H1 (cell line): ENCODE data around the gene BCAR3.

Experiments
- BRCA1 ChIP-seq: IDR thresholded peaks from 2 replicates; pipeline ENCODE4 v1.6.1; 2012; ENCODE audit warnings: low read depth, low read length, improper control_type of control experiment
- CTCF ChIP-seq, 3 experiments: IDR thresholded peaks; 1 replicate in 2 of 3; 2 replicates in 1 of 3; pipeline versions ENCODE4 v1.5.1 to v1.6.1; 2011; ENCODE audit warnings: low read length in 3 of 3, mild to moderate bottlenecking in 3 of 3, inconsistent platforms in 2 of 3, low read depth in 1 of 3, moderate library complexity in 1 of 3; ENCODE audit not compliant: insufficient read depth in 1 of 3; ENCODE audit errors: control extremely low read depth in 1 of 3
- EZH2 ChIP-seq: fragments of 200-600 bp; sonication (generic); IDR thresholded peaks from 2 replicates; pipeline ENCODE4 v1.7.1; 2012; ENCODE audit warnings: low read depth, mild to moderate bottlenecking, moderate library complexity, low read length, inconsistent platforms; ENCODE audit not compliant: severe bottlenecking
- JUN ChIP-seq: IDR thresholded peaks from 2 replicates; pipeline ENCODE4 v1.6.1; 2011; ENCODE audit warnings: low read depth, mild to moderate bottlenecking, improper control_type of control experiment, low read length
- KDM5A ChIP-seq: fragments of 200-600 bp; IDR thresholded peaks from 2 replicates; pipeline ENCODE4 v1.7.1; 2012; ENCODE audit warnings: mild to moderate bottlenecking, low read length, inconsistent platforms, mixed read lengths
- POLR2A ChIP-seq, 2 experiments: IDR thresholded peaks; 1 replicate in 1 of 2; 2 replicates in 1 of 2; pipeline ENCODE4 v1.6.1; 2011; ENCODE audit warnings: low read depth in 2 of 2, low read length in 2 of 2, mild to moderate bottlenecking in 2 of 2; ENCODE audit errors: control extremely low read depth in 1 of 2
- RAD21 ChIP-seq, 2 experiments: IDR thresholded peaks in 1 of 2; conservative IDR thresholded peaks in 1 of 2; 2 replicates each; pipeline ENCODE4 v1.6.1; 2011; ENCODE audit warnings: low read depth in 2 of 2, low read length in 2 of 2, improper control_type of control experiment in 1 of 2, inconsistent platforms in 1 of 2, mild to moderate bottlenecking in 1 of 2, moderate library complexity in 1 of 2
- RBBP5 ChIP-seq: IDR thresholded peaks from 2 replicates; pipeline ENCODE4 v1.7.1; 2012; ENCODE audit warnings: low read depth, mild to moderate bottlenecking, inconsistent platforms, low read length, moderate library complexity, borderline replicate concordance

GRCh38 chr1:93690921-93691789 lies 9.5 kb upstream of the BCAR3 start:
- TF ChIP-seq KDM5A, result no peak
- TF ChIP-seq RAD21 (IDR thresholded peaks at IDR 0.05 in 1 of 2, conservative IDR thresholded peaks at IDR 0.05 in 1 of 2; ENCODE audit: low read depth in 2 of 2, low read length in 2 of 2), result no peak
- no peak for TF ChIP-seq EZH2
- TF ChIP-seq POLR2A (IDR thresholded peaks at IDR 0.05; ENCODE audit: control extremely low read depth in 1 of 2, low read depth in 2 of 2, low read length in 2 of 2), result no peak
- no peak for TF ChIP-seq JUN
- TF ChIP-seq CTCF (IDR thresholded peaks at IDR 0.05; ENCODE audit: control extremely low read depth in 1 of 3, insufficient read depth in 1 of 3, low read depth in 1 of 3, low read length in 3 of 3), result no peak
- no peak for TF ChIP-seq BRCA1
- TF ChIP-seq RBBP5, result no peak
